ENCODE measurements around the gene B4GALNT2. TPM values are rescaled to one million over a fixed set of nuclear protein-coding genes. Genes with fewer than 3 reads are reported as not detected.

B4GALNT2 gene
- total RNA-seq, 1 donor: 0.45 TPM

GRCh38 chr17:49217651-49218413, 85.3 kb downstream of the B4GALNT2 start:
- no peak for TF ChIP-seq CTCF (IDR thresholded peaks at IDR 0.05; ENCODE audit: insufficient read depth, low read length)
- H3K4me3 ChIP-seq (ENCODE audit: low read depth, low read length): no peak overlapping the region
- no peak for DNase-seq (ENCODE audit: low read depth)

- H3K4me3 ChIP-seq (ENCODE audit: low read depth, low read length): no peak overlapping the region
- peak; percentile 12 for TF ChIP-seq CTCF (IDR thresholded peaks at IDR 0.05; ENCODE audit: insufficient read depth, low read length)
- DNase-seq (ENCODE audit: low read depth): no peak
Measured at GRCh38 chr17:49218941-49219913, 86.7 kb downstream of the B4GALNT2 start.

GRCh38 chr17:49219987-49220386, 87.4 kb downstream of the B4GALNT2 start:
- no peak for TF ChIP-seq CTCF (IDR thresholded peaks at IDR 0.05; ENCODE audit: insufficient read depth, low read length)
- DNase-seq (ENCODE audit: low read depth): no peak
- no peak overlapping the region for H3K4me3 ChIP-seq (ENCODE audit: low read depth, low read length)

GRCh38 chr17:49223168-49223516, 90.6 kb downstream of the B4GALNT2 start:
- TF ChIP-seq CTCF (IDR thresholded peaks at IDR 0.05; ENCODE audit: insufficient read depth, low read length): no peak
- H3K4me3 ChIP-seq (ENCODE audit: low read depth, low read length): no peak overlapping the region
- no peak for DNase-seq (ENCODE audit: low read depth)

- DNase-seq (ENCODE audit: low read depth): peak; percentile 16
Measured at GRCh38 chr17:49223517-49224197, 91.1 kb downstream of the B4GALNT2 start.

More at GRCh38 chr17:49223517-49224197, 91.1 kb downstream of the B4GALNT2 start:
- no peak overlapping the region for H3K4me3 ChIP-seq (ENCODE audit: low read depth, low read length)
- peak; percentile 93 for TF ChIP-seq CTCF (IDR thresholded peaks at IDR 0.05; ENCODE audit: insufficient read depth, low read length)
